HG02870 (cell line): ENCODE measurements around the gene EGFR.

ENCODE experiments used
- ATAC-seq: cut with Tn5 transposase; IDR thresholded peaks from one replicate; pipeline ENCODE4 v1.9.1; 2021; ENCODE audit warnings: mild to moderate bottlenecking, moderate library complexity; ENCODE audit not compliant: unreplicated experiment

The EGFR gene

GRCh38 chr7:55202150-55202913, 183.5 kb downstream of the EGFR start:
- ATAC-seq: no peak

GRCh38 chr7:55203300-55203699, 184.5 kb downstream of the EGFR start:
- ATAC-seq: no peak

GRCh38 chr7:55205124-55205955, 186.5 kb downstream of the EGFR start:
- ATAC-seq: no peak

- ATAC-seq: peak; percentile 68
Measured at GRCh38 chr7:55206235-55207029, 187.6 kb downstream of the EGFR start.

GRCh38 chr7:55207436-55208125, 188.8 kb downstream of the EGFR start:
- no peak for ATAC-seq

GRCh38 chr7:55209366-55209765, 190.5 kb downstream of the EGFR start:
- no peak for ATAC-seq

GRCh38 chr7:55210176-55210575, 191.4 kb downstream of the EGFR start:
- no peak for ATAC-seq

GRCh38 chr7:55210716-55211115, 191.9 kb downstream of the EGFR start:
- no peak for ATAC-seq

- ATAC-seq: no peak
Measured at GRCh38 chr7:55211726-55212125, 192.9 kb downstream of the EGFR start.

- no peak for ATAC-seq
Measured at GRCh38 chr7:55212176-55212575, 193.4 kb downstream of the EGFR start.

- ATAC-seq: no peak
Measured at GRCh38 chr7:55212838-55213237, 194.0 kb downstream of the EGFR start.

- no peak for ATAC-seq
Measured at GRCh38 chr7:55214707-55215106, 195.9 kb downstream of the EGFR start.

- no peak for ATAC-seq
Measured at GRCh38 chr7:55223023-55223422, 204.2 kb downstream of the EGFR start.

- ATAC-seq: no peak
Measured at GRCh38 chr7:55224111-55224510, 205.3 kb downstream of the EGFR start.

- ATAC-seq: no peak
Measured at GRCh38 chr7:55224810-55225209, 206.0 kb downstream of the EGFR start.

GRCh38 chr7:55230014-55230413, 211.2 kb downstream of the EGFR start:
- no peak for ATAC-seq

GRCh38 chr7:55231736-55232280, 213.0 kb downstream of the EGFR start:
- ATAC-seq: no peak

- ATAC-seq: no peak
Measured at GRCh38 chr7:55233001-55233400, 214.2 kb downstream of the EGFR start.

- no peak for ATAC-seq
Measured at GRCh38 chr7:55234408-55234807, 215.6 kb downstream of the EGFR start.

- no peak for ATAC-seq
Measured at GRCh38 chr7:55235115-55235514, 216.3 kb downstream of the EGFR start.
